ENCODE results near the gene STK11IP.

Gene STK11IP

GRCh38 chr2:219563271-219563928 lies 34.3 kb upstream of the STK11IP start:
- no peak for DNase-seq (ENCODE audit: low spot score)

DNA sequence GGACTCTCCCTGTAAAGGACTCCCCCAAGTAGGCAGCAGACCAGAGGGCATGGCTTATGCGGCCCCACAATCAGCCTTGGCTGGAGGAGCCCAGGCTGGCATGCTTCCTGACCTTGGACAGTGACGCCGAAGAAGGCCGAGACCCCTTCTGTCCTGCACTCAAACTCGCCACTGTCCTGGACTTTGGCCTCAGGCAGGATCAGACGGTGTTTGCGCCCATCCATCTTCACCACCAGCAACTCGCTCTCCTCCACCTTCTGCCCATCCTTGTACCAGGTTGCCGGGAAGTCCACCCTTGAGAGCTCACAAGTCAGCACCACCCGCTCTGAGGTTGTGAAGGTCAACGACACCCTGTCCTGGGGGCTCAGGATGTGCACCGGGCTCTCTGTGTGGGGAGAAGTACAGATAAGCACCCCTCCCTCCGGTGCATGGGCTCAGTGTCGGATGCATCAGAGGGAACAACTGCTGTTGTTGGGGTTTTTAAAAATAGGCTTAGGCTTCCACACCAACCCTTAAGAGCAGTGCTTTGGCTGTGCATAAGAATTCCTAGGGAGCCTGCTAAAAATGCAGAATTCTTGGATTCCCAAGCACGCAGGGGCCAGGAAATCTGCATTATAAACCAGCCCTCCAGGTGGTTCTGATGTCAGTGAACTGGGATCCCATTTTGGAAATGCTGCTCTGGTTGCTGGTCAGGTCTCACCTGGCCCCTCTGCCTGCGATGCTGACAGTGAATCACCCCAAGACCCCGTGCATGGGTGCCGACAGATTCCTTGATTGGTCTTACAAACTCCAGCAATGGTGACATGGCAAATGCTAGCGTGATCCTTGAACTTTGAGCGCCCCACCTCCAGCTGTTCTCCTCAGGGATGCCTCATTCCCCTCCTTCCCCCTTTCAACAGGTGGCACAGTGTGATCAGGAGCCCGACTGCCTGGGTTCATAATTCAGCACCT lies 32.3 kb upstream of the STK11IP start:
- DNase-seq (ENCODE audit: low spot score), result no peak

GRCh38 chr2:219566640-219567039 lies 31.0 kb upstream of the STK11IP start:
- no peak for DNase-seq (ENCODE audit: low spot score)

GRCh38 chr2:219567131-219567530 lies 30.5 kb upstream of the STK11IP start:
- DNase-seq (ENCODE audit: low spot score), result no peak

GRCh38 chr2:219567791-219568361 lies 29.8 kb upstream of the STK11IP start:
- DNase-seq (ENCODE audit: low spot score), result no peak

DNA sequence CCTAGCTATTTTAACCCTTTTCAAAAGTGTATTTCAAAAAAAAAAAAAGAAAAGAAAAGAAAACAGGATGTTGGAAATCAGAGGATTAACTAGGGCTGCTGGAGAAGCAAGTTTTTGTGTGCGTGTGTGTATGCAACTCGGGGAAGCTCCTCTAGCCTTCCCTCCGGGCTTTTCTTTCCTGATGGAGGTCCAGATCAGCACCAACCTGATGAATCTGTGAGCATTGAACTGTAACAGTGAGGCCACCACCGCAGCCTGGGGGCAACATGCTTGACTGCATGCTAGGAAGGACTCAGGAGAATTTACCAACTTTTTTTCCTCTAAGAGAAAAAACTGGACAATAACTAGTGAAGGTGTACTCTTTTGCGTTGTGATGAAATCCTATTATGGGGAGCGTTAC lies 28.6 kb upstream of the STK11IP start:
- no peak for DNase-seq (ENCODE audit: low spot score)

- no peak for DNase-seq (ENCODE audit: low spot score)
These were observed 28.0 kb upstream of the STK11IP start for GRCh38 chr2:219569635-219570034.

DNA sequence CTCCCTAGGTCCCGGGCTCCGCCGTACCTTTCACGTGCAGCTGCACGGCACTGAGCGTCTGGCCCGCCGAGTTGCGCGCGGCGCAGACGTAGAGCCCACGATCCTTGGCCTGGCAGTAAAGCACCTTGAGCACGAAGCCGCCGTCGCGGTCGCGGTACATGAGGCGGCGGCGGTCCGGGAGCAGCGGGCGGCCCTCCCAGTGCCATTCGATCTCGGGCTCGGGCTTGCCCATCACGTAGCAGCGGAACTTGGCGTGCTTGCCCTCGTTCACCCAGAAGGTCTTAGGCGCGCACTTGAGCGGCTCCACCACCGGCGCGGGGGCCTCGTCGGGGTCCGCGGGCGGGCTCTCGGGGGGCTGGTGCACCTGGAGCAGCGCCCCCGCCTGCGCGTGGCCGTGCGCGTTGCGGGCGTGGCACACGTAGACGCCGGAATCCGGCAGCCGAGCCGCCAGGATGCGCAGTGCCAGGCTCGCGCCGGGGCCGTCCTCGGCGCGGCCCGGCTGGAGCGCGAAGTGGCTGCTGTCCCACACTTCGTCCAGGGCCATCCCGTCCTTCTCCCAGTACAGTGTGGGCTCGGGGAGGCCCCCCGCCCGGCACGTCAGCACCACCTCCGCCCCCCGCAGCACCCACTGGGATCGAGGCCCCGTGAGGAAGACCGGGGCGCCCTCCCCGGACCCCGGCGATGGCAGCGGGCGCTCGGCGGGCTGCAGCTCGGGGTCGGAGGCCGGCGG lies 27.3 kb upstream of the STK11IP start:
- no peak for DNase-seq (ENCODE audit: low spot score)

- no peak for DNase-seq (ENCODE audit: low spot score)
These were observed 26.7 kb upstream of the STK11IP start for GRCh38 chr2:219570924-219571310.

DNA sequence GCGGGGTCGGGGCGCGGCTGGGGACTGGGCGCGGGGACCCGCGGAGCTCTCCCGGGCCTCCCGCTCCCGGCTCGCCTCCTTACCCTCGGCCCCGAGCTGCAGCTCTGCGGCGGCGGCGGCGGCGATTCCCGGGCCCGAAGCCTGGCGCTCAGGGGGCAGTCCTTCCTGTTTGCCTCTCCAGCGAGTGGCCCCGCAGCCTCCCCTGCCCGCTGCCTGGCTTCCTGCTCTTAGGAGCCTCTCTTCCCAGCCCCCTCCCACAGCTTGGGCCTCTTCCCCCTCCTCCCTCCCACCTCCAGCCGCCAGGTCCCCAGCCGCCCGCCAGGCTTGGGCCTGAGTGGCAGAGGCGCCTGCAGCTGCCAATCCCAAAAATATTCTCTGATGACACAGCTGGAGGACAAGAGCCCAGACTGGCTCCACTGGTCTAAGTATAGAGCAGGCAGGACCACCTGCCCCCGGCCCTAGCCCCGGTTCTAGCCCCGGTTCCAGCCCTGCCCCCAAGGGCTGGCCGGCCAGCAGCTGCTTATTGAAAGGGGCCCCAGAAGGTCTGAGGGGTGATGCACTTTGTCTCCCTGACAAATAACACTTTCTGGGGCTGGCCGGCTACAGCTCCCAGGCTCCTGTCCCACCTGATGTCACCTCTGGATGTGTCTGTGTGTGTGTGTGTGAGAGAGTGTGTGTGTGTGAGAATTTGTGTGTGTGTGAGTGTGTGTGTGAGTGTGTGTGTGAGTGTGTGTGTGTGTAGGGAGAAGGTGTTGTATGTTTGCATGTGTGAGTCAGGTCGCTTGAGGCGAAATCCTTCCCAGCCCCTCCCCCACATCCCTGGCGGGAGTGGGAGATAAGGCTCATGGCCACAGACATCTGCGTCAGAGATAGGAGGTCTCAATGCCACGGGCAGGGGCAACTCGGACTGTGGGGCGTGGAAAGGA lies 26.1 kb upstream of the STK11IP start, which contains the start of gene OBSL1:
Gene OBSL1, minus strand, starts transcription at position 229 of the 926 bp plus-strand sequence. CDS start 307 bp downstream, outside the sequence.
- peak; percentile 88 for DNase-seq (ENCODE audit: low spot score)

DNA sequence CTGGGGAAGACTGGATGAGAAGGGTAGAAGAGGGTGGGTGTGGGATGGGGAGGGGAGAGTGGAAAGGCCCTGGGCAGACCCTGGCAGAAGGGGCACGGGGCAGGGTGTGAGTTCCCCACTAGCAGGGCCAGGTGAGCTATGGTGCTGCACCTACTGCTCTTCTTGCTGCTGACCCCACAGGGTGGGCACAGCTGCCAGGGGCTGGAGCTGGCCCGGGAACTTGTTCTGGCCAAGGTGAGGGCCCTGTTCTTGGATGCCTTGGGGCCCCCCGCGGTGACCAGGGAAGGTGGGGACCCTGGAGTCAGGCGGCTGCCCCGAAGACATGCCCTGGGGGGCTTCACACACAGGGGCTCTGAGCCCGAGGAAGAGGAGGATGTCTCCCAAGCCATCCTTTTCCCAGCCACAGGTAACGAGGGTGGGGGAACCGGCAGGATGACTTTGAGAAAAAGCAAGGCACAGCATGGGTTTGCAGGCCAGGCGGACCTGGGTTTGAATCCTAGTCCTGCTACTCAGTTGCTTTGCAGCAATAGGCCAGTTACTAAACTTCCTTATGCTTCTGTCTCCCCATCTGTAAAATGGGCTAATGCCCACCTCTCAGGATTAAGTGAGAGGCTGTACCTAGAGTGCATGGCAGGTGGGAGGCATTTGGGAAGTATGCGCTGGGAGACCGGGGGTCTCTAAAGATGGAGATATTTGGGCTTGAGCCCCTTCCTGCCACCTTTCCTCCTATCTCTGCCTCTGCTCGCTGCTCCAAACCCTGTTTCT lies 25.2 kb upstream of the STK11IP start, which contains the start of gene INHA:
Gene INHA, plus strand, starts transcription at position 74 of the 765 bp plus-strand sequence. Its CDS starts 65 bp downstream, at position 139.
- DNase-seq (ENCODE audit: low spot score), result no peak

GRCh38 chr2:219573166-219573565 lies 24.5 kb upstream of the STK11IP start:
- DNase-seq (ENCODE audit: low spot score), result no peak

GRCh38 chr2:219574484-219575311 lies 23.0 kb upstream of the STK11IP start:
- DNase-seq (ENCODE audit: low spot score), result no peak

- DNase-seq (ENCODE audit: low spot score), result no peak
These were observed 21.8 kb upstream of the STK11IP start for GRCh38 chr2:219575566-219576504.

DNA sequence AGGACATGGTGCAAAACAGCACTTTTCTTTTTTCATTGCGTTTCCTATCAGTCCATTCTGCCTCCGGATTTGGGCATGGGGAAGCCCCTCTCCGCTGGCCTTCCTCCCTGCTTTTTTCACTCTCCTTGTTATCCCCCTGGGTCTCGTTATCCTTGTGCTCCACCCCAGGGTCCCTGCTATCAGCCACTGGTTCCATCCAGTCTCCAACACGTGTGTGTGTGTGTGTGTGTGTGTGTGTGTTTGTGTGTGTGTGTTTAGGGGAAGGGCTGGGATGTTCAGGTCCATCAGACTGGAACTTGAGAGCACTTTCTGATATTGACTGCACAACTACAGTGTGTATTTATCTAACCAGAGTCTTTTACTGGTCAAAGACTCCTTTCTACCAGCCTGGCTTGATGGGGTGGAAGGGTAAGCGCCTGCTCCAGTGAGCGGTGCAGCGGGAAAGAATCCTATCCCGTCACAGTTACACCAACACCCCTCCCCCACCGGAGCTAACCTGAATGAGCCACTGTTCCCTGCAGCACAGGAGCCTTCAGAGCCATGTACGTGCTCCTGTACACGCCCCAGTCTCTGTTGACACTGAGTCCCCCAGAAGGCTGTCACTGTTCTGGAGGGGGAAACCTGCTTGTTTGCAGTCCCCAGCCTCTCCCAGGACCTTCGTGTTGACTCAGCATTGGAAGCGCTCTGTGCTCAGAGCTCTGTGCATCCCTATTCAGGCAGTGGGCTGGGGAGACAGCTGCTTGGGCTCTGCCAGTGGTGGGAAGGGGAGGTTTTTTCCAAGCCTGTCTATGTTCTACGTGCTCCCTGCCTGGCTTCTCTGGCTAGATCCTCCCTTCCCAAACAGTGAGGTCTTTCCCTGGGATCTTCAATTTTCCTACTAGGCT lies 20.9 kb upstream of the STK11IP start:
- DNase-seq (ENCODE audit: low spot score), result no peak

DNA sequence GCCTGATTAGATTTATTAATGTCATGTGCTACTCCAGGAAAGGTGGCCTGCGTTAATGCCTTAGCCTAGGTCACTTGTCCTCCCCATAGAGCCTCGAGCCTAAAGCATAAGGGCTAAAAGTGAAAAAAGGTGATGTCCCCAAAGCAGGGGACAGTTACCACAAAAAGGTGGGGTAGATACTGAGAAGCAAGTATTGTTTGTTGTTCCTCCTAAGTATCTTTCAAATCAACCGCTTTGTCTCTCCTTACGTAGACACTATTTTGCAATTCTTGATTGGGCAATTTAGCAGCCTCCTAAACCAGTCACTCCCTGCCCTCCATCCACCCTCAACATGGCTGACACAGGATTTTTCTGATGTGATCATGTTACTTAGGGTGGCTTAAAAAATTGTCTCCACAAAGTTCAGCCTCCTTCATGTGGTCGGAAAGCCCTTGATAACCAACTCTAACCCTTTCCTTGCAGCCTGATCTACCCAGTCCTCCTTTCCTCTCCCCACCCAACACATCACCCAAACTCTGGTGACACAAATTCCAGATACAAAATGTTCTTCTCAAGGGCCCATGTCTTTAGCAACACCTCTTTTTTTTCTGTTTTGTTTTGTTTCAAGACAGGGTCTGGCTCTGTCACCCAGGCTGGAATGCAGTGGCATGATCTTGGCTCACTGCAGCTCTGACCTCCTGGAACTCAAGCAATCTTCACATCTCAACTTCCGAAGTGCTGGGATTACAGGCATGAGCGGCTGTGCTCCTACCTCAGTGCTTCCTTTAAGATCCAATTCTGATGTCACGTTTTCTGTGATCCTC lies 18.6 kb upstream of the STK11IP start:
- no peak for DNase-seq (ENCODE audit: low spot score)
